22Rv1 (cell line): ENCODE data around the gene STX11.

Source experiments
- CTCF ChIP-seq: fragments of 450-650 bp; IDR thresholded peaks from 2 replicates; pipeline ENCODE4 v1.5.1; 2017; ENCODE audit warnings: mild to moderate bottlenecking
- ZFX ChIP-seq: fragments of 450-650 bp; IDR thresholded peaks from 2 replicates; pipeline ENCODE4 v1.6.1; 2017; ENCODE audit warnings: antibody characterized with exemption, borderline replicate concordance

GRCh38 chr6:144213315-144213714 is 63.0 kb downstream of the STX11 start:
- TF ChIP-seq CTCF, result no peak
- no peak for TF ChIP-seq ZFX
